ENCODE measurements around the gene FAM107B.

DNA sequence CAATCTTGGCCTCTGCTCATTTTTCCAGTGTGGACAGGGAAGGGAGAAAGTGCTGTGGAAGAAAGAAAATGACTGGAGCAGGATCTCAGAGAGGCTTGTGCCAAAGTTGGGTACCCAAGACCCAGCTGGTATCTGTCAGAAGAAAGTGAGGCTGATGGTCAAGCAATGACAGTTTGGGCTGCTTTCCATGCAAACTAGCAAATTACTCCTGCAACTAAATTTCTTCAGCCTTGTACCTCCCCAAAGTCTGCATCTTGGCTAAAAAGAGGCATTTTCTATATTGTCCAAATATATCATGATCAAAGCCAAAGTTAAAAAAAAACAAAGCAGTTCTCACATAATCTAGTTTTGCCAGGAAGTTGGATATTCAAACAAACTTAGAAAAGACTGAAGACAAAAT lies 235.5 kb downstream of the FAM107B start:
- TF ChIP-seq, protein P1, sequence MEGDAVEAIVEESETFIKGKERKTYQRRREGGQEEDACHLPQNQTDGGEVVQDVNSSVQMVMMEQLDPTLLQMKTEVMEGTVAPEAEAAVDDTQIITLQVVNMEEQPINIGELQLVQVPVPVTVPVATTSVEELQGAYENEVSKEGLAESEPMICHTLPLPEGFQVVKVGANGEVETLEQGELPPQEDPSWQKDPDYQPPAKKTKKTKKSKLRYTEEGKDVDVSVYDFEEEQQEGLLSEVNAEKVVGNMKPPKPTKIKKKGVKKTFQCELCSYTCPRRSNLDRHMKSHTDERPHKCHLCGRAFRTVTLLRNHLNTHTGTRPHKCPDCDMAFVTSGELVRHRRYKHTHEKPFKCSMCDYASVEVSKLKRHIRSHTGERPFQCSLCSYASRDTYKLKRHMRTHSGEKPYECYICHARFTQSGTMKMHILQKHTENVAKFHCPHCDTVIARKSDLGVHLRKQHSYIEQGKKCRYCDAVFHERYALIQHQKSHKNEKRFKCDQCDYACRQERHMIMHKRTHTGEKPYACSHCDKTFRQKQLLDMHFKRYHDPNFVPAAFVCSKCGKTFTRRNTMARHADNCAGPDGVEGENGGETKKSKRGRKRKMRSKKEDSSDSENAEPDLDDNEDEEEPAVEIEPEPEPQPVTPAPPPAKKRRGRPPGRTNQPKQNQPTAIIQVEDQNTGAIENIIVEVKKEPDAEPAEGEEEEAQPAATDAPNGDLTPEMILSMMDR (IDR thresholded peaks at IDR 0.05 in 2 of 3, conservative IDR thresholded peaks at IDR 0.05 in 1 of 3; ENCODE audit: control insufficient read depth in 2 of 3, extremely low read depth in 1 of 3, insufficient read depth in 1 of 3, low read depth in 3 of 3, low read length in 3 of 3) = no peak
- no peak for TF ChIP-seq NBN (IDR thresholded peaks at IDR 0.05)
- TF ChIP-seq NR2C2 (IDR thresholded peaks at IDR 0.05; ENCODE audit: borderline replicate concordance, control insufficient read depth, insufficient read length, low read depth) = no peak
- TF ChIP-seq NFIC (IDR thresholded peaks at IDR 0.05; ENCODE audit: low read depth, low read length) = no peak
- no peak for TF ChIP-seq STAT1 (conservative IDR thresholded peaks at IDR 0.05)
- no peak for TF ChIP-seq ATF7 (IDR thresholded peaks at IDR 0.05; ENCODE audit: low read depth)
- TF ChIP-seq POLR2AphosphoS5 (IDR thresholded peaks at IDR 0.05; ENCODE audit: low read length) = no peak
- TF ChIP-seq KDM1A (IDR thresholded peaks at IDR 0.05; ENCODE audit: borderline replicate concordance) = no peak
- TF ChIP-seq FOXK2 (IDR thresholded peaks at IDR 0.05) = no peak

Measured in GM12878 (cell line).